Spleen (tissue), 7 donors: Measurements from ENCODE around the gene HMGXB4.

Experiments
- POLR2A ChIP-seq, 3 donors: fragments of 450-650 bp; IDR thresholded peaks; one replicate each; pipeline ENCODE4 v1.5.1; 2017; ENCODE audit warnings: antibody characterized with exemption in 3 of 3, mild to moderate bottlenecking in 1 of 3
- TF ChIP-seq, protein P1 (sequence below), 11 experiments: fragments of 200-600 bp in 7 of 11; fragments of 450-650 bp in 4 of 11; sonication (generic) in 4 of 11; IDR thresholded peaks in 8 of 11; conservative IDR thresholded peaks in 3 of 11; 1 replicate in 7 of 11; 2 replicates in 4 of 11; pipeline versions ENCODE4 v1.4.0 to v1.8.0; 2016 to 2021; ENCODE audit warnings: antibody characterized with exemption in 11 of 11, inconsistent platforms in 4 of 11, mild to moderate bottlenecking in 1 of 11
- donor health status: DM: no; HTN: no; CAD: no; lungs with moderate emphysema.
- donor health status: DM: no; HTN: no; CAD: no.
- donor health status: DM: no; HTN: no; CAD: no.

DNA sequence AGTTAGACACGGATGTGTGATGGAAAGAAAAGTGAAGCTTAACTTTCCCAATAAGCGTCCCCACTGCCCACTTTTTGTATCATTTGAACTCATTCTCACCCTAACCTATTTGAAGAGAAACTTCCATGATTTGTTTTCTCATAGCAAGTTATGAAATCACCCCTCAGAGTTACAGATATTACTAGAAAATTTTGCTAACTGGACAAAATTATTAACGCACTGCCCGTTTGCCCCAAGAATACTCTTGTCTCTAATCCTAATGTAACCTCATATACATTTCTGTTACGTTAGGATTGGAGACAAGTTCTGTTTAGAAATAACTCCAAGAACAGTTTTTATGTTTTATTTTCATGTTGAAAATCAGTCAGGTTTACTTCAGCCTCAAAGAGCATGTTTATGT, 67.9 kb downstream of the HMGXB4 start:
- TF ChIP-seq, protein P1, sequence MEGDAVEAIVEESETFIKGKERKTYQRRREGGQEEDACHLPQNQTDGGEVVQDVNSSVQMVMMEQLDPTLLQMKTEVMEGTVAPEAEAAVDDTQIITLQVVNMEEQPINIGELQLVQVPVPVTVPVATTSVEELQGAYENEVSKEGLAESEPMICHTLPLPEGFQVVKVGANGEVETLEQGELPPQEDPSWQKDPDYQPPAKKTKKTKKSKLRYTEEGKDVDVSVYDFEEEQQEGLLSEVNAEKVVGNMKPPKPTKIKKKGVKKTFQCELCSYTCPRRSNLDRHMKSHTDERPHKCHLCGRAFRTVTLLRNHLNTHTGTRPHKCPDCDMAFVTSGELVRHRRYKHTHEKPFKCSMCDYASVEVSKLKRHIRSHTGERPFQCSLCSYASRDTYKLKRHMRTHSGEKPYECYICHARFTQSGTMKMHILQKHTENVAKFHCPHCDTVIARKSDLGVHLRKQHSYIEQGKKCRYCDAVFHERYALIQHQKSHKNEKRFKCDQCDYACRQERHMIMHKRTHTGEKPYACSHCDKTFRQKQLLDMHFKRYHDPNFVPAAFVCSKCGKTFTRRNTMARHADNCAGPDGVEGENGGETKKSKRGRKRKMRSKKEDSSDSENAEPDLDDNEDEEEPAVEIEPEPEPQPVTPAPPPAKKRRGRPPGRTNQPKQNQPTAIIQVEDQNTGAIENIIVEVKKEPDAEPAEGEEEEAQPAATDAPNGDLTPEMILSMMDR (IDR thresholded peaks at IDR 0.05 in 8 of 11, conservative IDR thresholded peaks at IDR 0.05 in 3 of 11): no peak
- no peak for TF ChIP-seq POLR2A (IDR thresholded peaks at IDR 0.05)
